Activated CD4-positive, alpha-beta T cell treated with anti-CD3 and anti-CD28 coated beads for 36 hours (primary cell): ENCODE data around the gene ACVRL1. TPM values are rescaled to one million over a fixed set of nuclear protein-coding genes. Genes with fewer than 3 reads are reported as not detected.

ENCODE experiments used
- ATAC-seq: fragments of 200-7000 bp; cut with Tn5 transposase; one replicate; pipeline ENCODE4 v1.10.0; 2021; ENCODE audit warnings: mild to moderate bottlenecking, moderate library complexity
- CTCF ChIA-PET: fragments of 350-600 bp; sonication (Branson Sonifier 250); formaldehyde crosslinking; loops from one replicate; lab custom pipeline; 2021; ENCODE audit warnings: antibody characterized with exemption; lab: Charles Lee
- POLR2A ChIA-PET: fragments of 350-600 bp; sonication (Branson Sonifier 250); formaldehyde crosslinking; loops from one replicate; lab custom pipeline; 2021; ENCODE audit warnings: antibody characterized with exemption, inconsistent platforms; lab: Charles Lee
- DNase-seq: peaks from one replicate; pipeline ENCODE4 v3.0.0-alpha.2; 2020
- H3K27ac Mint-ChIP-seq: one replicate; pipeline ENCODE4 v1.8.0; 2021; ENCODE audit warnings: mixed read lengths
- H3K27me3 Mint-ChIP-seq: one replicate; pipeline ENCODE4 v1.8.0; 2021; ENCODE audit warnings: mixed read lengths
- H3K36me3 Mint-ChIP-seq: one replicate; pipeline ENCODE4 v1.8.0; 2021; ENCODE audit warnings: low read depth, mixed read lengths
- H3K4me1 Mint-ChIP-seq: one replicate; pipeline ENCODE4 v1.8.0; 2021; ENCODE audit warnings: mixed read lengths
- H3K4me3 Mint-ChIP-seq: one replicate; pipeline ENCODE4 v1.8.0; 2021; ENCODE audit warnings: mild to moderate bottlenecking, moderate library complexity, mixed read lengths
- H3K9me3 Mint-ChIP-seq: one replicate; pipeline ENCODE4 v1.8.0; 2021; ENCODE audit warnings: low read depth, mixed read lengths
- intact Hi-C, 2 experiments: fragments of 100-400 bp; cut with DNase I in 1 of 2; cut with micrococcal nuclease in 1 of 2; formaldehyde crosslinking; loops; one replicate each; pipeline versions ENCODE4 v1.14.2 to v1.15.1; 2022 to 2024; cut with DNase I, micrococcal nuclease
- total RNA-seq, 2 experiments: library from RNA; stranded (reverse); gene quantifications; one replicate each; pipeline ENCODE4 v1.2.3, GENCODE V29; 2021

Gene ACVRL1
- total RNA-seq, 2 experiments from 2014 or later = not detected

GRCh38 chr12:51959921-51960320 is 52.6 kb downstream of the ACVRL1 start:
- Mint-ChIP-seq H3K4me3 (no peak overlapping the region), H3K27ac (no peak overlapping the region), H3K36me3 (peaks cover 19% of the 10 kb centered on the region), H3K27me3 (no peaks in the 10 kb centered on the region), H3K9me3 (no peaks in the 10 kb centered on the region), H3K4me1 (peaks cover 43% of the 10 kb centered on the region)
- POLR2A ChIA-PET = interaction anchor here (0.5 kb wide), 1 partner anchor 139 kb away, joined by 6 read pairs; no protein-coding TSS in a partner anchor
- ATAC-seq (no peak), DNase-seq (no peak)
- CTCF ChIA-PET = interaction anchor here (5.9 kb wide), 1 partner anchor 12 kb away, joined by 32 read pairs; no protein-coding TSS in a partner anchor
- intact Hi-C loops = no loop called here

GRCh38 chr12:51960488-51960887 is 53.2 kb downstream of the ACVRL1 start:
- POLR2A ChIA-PET = interaction anchor here (0.5 kb wide), 1 partner anchor 140 kb away, joined by 6 read pairs; no protein-coding TSS in a partner anchor
- ATAC-seq = no peak
- Mint-ChIP-seq H3K36me3 (peaks cover 19% of the 10 kb centered on the region), H3K27ac (no peak overlapping the region), H3K4me3 (no peak overlapping the region), H3K27me3 (no peaks in the 10 kb centered on the region), H3K4me1 (peaks cover 37% of the 10 kb centered on the region), H3K9me3 (no peaks in the 10 kb centered on the region)
- intact Hi-C loops = no loop called here
- CTCF ChIA-PET = interaction anchor here (5.9 kb wide), 1 partner anchor 11 kb away, joined by 32 read pairs; no protein-coding TSS in a partner anchor
- DNase-seq = no peak

GRCh38 chr12:51960890-51961289 is 53.6 kb downstream of the ACVRL1 start:
- ChIA-PET POLR2A (no interaction called here), CTCF (interaction anchor here (5.9 kb wide), 1 partner anchor 11 kb away, joined by 32 read pairs; no protein-coding TSS in a partner anchor)
- intact Hi-C loops = loop anchor here in 1 of 2 experiments (1.0 kb wide), 1 partner anchor 10 kb away; no protein-coding TSS in a partner anchor
- Mint-ChIP-seq H3K4me3 (no peak overlapping the region), H3K27ac (no peak overlapping the region), H3K27me3 (no peaks in the 10 kb centered on the region), H3K36me3 (peaks cover 19% of the 10 kb centered on the region), H3K4me1 (peaks cover 33% of the 10 kb centered on the region), H3K9me3 (no peaks in the 10 kb centered on the region)
- no peak for ATAC-seq
- no peak for DNase-seq

- intact Hi-C loops = loop anchor here in 1 of 2 experiments (1.0 kb wide), 1 partner anchor 9 kb away; no protein-coding TSS in a partner anchor
Observed at GRCh38 chr12:51961834-51962233, 54.5 kb downstream of the ACVRL1 start.

GRCh38 chr12:51962737-51963136 is 55.4 kb downstream of the ACVRL1 start:
- CTCF ChIA-PET = interaction anchor here (0.7 to 5.9 kb wide), 8 partner anchors 9 to 87 kb away, joined by 3 to 32 read pairs (median 4); no protein-coding TSS in a partner anchor
- no peaks in the 10 kb centered on the region for H3K27me3 Mint-ChIP-seq
- H3K9me3 Mint-ChIP-seq = no peaks in the 10 kb centered on the region
- POLR2A ChIA-PET = no interaction called here
- no peak for DNase-seq
- peaks cover 29% of the 10 kb centered on the region for H3K4me1 Mint-ChIP-seq
- ATAC-seq = no peak
- intact Hi-C loops = no loop called here
- peaks cover 19% of the 10 kb centered on the region for H3K36me3 Mint-ChIP-seq
- H3K4me3 Mint-ChIP-seq = no peak overlapping the region
- no peak overlapping the region for H3K27ac Mint-ChIP-seq

More at GRCh38 chr12:51961834-51962233, 54.5 kb downstream of the ACVRL1 start:
- POLR2A ChIA-PET = interaction anchor here (0.6 kb wide), 1 partner anchor 1742 kb away, joined by 3 read pairs; no protein-coding TSS in a partner anchor
- no peaks in the 10 kb centered on the region for H3K27me3 Mint-ChIP-seq
- H3K36me3 Mint-ChIP-seq = peaks cover 19% of the 10 kb centered on the region
- DNase-seq (no peak), ATAC-seq (peak; percentile 64)
- peaks cover 31% of the 10 kb centered on the region for H3K4me1 Mint-ChIP-seq
- H3K9me3 Mint-ChIP-seq = no peaks in the 10 kb centered on the region
- no peak overlapping the region for H3K4me3 Mint-ChIP-seq
- CTCF ChIA-PET = interaction anchor here (0.5 to 5.9 kb wide), 9 partner anchors 10 to 87 kb away, joined by 3 to 32 read pairs (median 4); no protein-coding TSS in a partner anchor
- no peak overlapping the region for H3K27ac Mint-ChIP-seq

GRCh38 chr12:51963477-51963876 is 56.2 kb downstream of the ACVRL1 start:
- ChIA-PET CTCF (no interaction called here), POLR2A (no interaction called here)
- no peaks in the 10 kb centered on the region for H3K9me3 Mint-ChIP-seq

GRCh38 chr12:51969643-51970042 is 62.3 kb downstream of the ACVRL1 start:
- H3K27ac Mint-ChIP-seq = no peak overlapping the region
- DNase-seq (no peak), ATAC-seq (no peak)
- ChIA-PET CTCF (interaction anchor here (1.5 to 3.7 kb wide), 5 partner anchors 10 to 56 kb away, joined by 3 to 32 read pairs (median 13); no protein-coding TSS in a partner anchor), POLR2A (no interaction called here)
- H3K4me1 Mint-ChIP-seq = peaks cover 50% of the 10 kb centered on the region
- H3K27me3 Mint-ChIP-seq = no peaks in the 10 kb centered on the region
- no peaks in the 10 kb centered on the region for H3K9me3 Mint-ChIP-seq
- no peak overlapping the region for H3K4me3 Mint-ChIP-seq
- intact Hi-C loops = loop anchor here (2.0 to 10.0 kb wide), 6 partner anchors 19 to 575 kb away; partner anchors contain the start of genes ACVR1B (in 1 of the 2), GALNT6 (in 1 of the 2), SLC4A8 (in 1 of the 2) and TAMALIN (in 1 of the 2)
- H3K36me3 Mint-ChIP-seq = peaks cover under 1% of the 10 kb centered on the region

More at GRCh38 chr12:51963477-51963876, 56.2 kb downstream of the ACVRL1 start:
- no peak overlapping the region for H3K27ac Mint-ChIP-seq
- H3K36me3 Mint-ChIP-seq = peaks cover 19% of the 10 kb centered on the region
- H3K4me3 Mint-ChIP-seq = no peak overlapping the region
- DNase-seq (no peak), ATAC-seq (no peak)
- H3K27me3 Mint-ChIP-seq = no peaks in the 10 kb centered on the region
- peaks cover 29% of the 10 kb centered on the region for H3K4me1 Mint-ChIP-seq
- intact Hi-C loops = no loop called here

- Mint-ChIP-seq H3K36me3 (peaks cover 10% of the 10 kb centered on the region), H3K4me3 (peak overlapping the region; percentile 53), H3K9me3 (no peaks in the 10 kb centered on the region), H3K4me1 (peaks cover 64% of the 10 kb centered on the region), H3K27me3 (no peaks in the 10 kb centered on the region), H3K27ac (peak overlapping the region; percentile 82)
- CTCF ChIA-PET = interaction anchor here (0.5 to 3.7 kb wide), 20 partner anchors 10 to 307 kb away, joined by 3 to 32 read pairs (median 5); no protein-coding TSS in a partner anchor
- intact Hi-C loops = loop anchor here (1.0 to 10.0 kb wide), 12 partner anchors 10 to 602 kb away; partner anchors contain the start of genes ACVR1B (in 2 of the 2), GALNT6 (in 1 of the 2), SLC4A8 (in 1 of the 2) and TAMALIN (in 1 of the 2)
- POLR2A ChIA-PET = interaction anchor here (0.5 to 2.0 kb wide), 3 partner anchors 19 to 1238 kb away, joined by 3 to 8 read pairs (median 8); partner anchors contain the start of gene ACVR1B
- peak; percentile 85 for ATAC-seq
- DNase-seq = peak; percentile 70
Observed at GRCh38 chr12:51970904-51971646, 63.8 kb downstream of the ACVRL1 start.

- DNase-seq = no peak
- H3K9me3 Mint-ChIP-seq = no peaks in the 10 kb centered on the region
- peaks cover 72% of the 10 kb centered on the region for H3K4me1 Mint-ChIP-seq
- CTCF ChIA-PET = interaction anchor here (0.7 to 3.7 kb wide), 12 partner anchors 9 to 119 kb away, joined by 3 to 32 read pairs (median 8); no protein-coding TSS in a partner anchor
- POLR2A ChIA-PET = interaction anchor here (0.7 to 2.0 kb wide), 2 partner anchors 20 to 80 kb away, joined by 3 to 8 read pairs; partner anchors contain the start of gene ACVR1B
- no peaks in the 10 kb centered on the region for H3K27me3 Mint-ChIP-seq
- intact Hi-C loops = loop anchor here (1.0 to 10.0 kb wide), 12 partner anchors 11 to 603 kb away; partner anchors contain the start of genes ACVR1B (in 2 of the 2), GALNT6 (in 1 of the 2), SLC4A8 (in 1 of the 2) and TAMALIN (in 1 of the 2)
- no peak overlapping the region for H3K4me3 Mint-ChIP-seq
- peaks cover 18% of the 10 kb centered on the region for H3K36me3 Mint-ChIP-seq
- H3K27ac Mint-ChIP-seq = peak overlapping the region; percentile 81
- no peak for ATAC-seq
Observed at GRCh38 chr12:51971679-51972421, 64.5 kb downstream of the ACVRL1 start.

GRCh38 chr12:51972422-51972812 is 65.1 kb downstream of the ACVRL1 start:
- Mint-ChIP-seq H3K4me1 (peaks cover 73% of the 10 kb centered on the region), H3K9me3 (no peaks in the 10 kb centered on the region), H3K27me3 (no peaks in the 10 kb centered on the region), H3K27ac (peak overlapping the region; percentile 23), H3K36me3 (peaks cover 19% of the 10 kb centered on the region), H3K4me3 (peak overlapping the region; percentile 1)
- POLR2A ChIA-PET = no interaction called here
- CTCF ChIA-PET = interaction anchor here (0.7 to 3.7 kb wide), 10 partner anchors 9 to 119 kb away, joined by 3 to 32 read pairs (median 8); no protein-coding TSS in a partner anchor
- intact Hi-C loops = loop anchor here (5.0 to 10.0 kb wide), 3 partner anchors 145 to 578 kb away; partner anchors contain the start of genes GALNT6 (in 1 of the 2) and SLC4A8 (in 1 of the 2)
- ATAC-seq (no peak), DNase-seq (no peak)
